ENCODE measurements around the gene CACNA2D3. TPM values are rescaled to one million over a fixed set of nuclear protein-coding genes. Genes with fewer than 3 reads are reported as not detected.

The CACNA2D3 gene
- total and polyA plus RNA-seq, 2 donors from 2014 or later, result 5.7 to 11.2 TPM

DNA sequence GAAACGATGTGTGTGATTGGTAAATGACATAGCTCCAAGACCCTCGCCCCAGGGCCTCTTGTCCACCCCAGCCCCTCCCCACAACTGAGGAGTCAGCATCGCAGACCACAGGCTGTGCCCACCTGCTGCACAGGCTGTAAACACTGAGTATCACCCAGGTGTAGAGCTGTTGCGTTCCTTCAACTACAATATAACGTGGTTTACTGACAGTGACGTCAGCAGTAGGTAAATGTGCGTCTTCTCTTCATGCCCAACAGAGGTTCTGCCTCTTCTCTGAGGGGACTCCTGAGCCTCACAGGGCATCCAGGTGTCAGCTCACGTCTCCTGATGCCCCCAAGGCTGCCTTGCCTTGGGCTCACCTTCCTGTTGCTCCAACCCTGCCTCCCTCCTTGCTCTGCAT, 395.1 kb downstream of the CACNA2D3 start:
- DNase-seq (no peak), FAIRE-seq (no peak)
- H3K9me3 ChIP-seq (ENCODE audit: control insufficient read depth in 2 of 3, insufficient read depth in 1 of 3, low read length in 3 of 3), result peaks cover 0 to 2% (median 1%) of the 10 kb centered on the region in 3 donors
- H3K27ac ChIP-seq (ENCODE audit: low read depth in 2 of 2, low read length in 2 of 2), result no peak overlapping the region
- no peak for TF ChIP-seq CTCF (IDR thresholded peaks at IDR 0.05; ENCODE audit: borderline replicate concordance, extremely low read depth, insufficient read depth)
- no peaks in the 10 kb centered on the region for H3K4me1 ChIP-seq (ENCODE audit: control insufficient read depth in 2 of 3, insufficient read depth in 2 of 3, low read depth in 1 of 3, low read length in 3 of 3)
- no peak overlapping the region for H3K9ac ChIP-seq (ENCODE audit: low read length in 3 of 3)
- no peaks in the 10 kb centered on the region for H3K36me3 ChIP-seq (ENCODE audit: control insufficient read depth in 2 of 3, insufficient read depth in 3 of 3, low read length in 3 of 3)
- intact Hi-C loops (cut with DNase I), result no loop called here
- H3K4me3 ChIP-seq (ENCODE audit: low read length in 3 of 3), result no peak overlapping the region
- no peaks in the 10 kb centered on the region for H3K27me3 ChIP-seq (ENCODE audit: control insufficient read depth, insufficient read depth, low read length)

- Histone ChIP-seq H3K4me3 (ENCODE audit: low read length in 3 of 3) (no peak overlapping the region), H3K4me1 (ENCODE audit: control insufficient read depth in 2 of 3, insufficient read depth in 2 of 3, low read depth in 1 of 3, low read length in 3 of 3) (no peaks in the 10 kb centered on the region), H3K9me3 (ENCODE audit: control insufficient read depth in 2 of 3, insufficient read depth in 1 of 3, low read length in 3 of 3) (peaks cover 0 to 4% (median 2%) of the 10 kb centered on the region in 3 donors), H3K27me3 (ENCODE audit: control insufficient read depth, insufficient read depth, low read length) (no peaks in the 10 kb centered on the region), H3K9ac (ENCODE audit: low read length in 3 of 3) (no peak overlapping the region), H3K27ac (ENCODE audit: low read depth in 2 of 2, low read length in 2 of 2) (no peak overlapping the region), H3K36me3 (ENCODE audit: control insufficient read depth in 2 of 3, insufficient read depth in 3 of 3, low read length in 3 of 3) (no peaks in the 10 kb centered on the region)
- no peak for TF ChIP-seq CTCF (IDR thresholded peaks at IDR 0.05; ENCODE audit: borderline replicate concordance, extremely low read depth, insufficient read depth)
- DNase-seq (no peak), FAIRE-seq (no peak)
- intact Hi-C loops (cut with DNase I), result no loop called here
Measured at GRCh38 chr3:54518011-54518675, 395.8 kb downstream of the CACNA2D3 start.

GRCh38 chr3:54519493-54519892, 397.1 kb downstream of the CACNA2D3 start:
- DNase-seq (no peak), FAIRE-seq (no peak)
- Histone ChIP-seq H3K9ac (ENCODE audit: low read length in 3 of 3) (no peak overlapping the region), H3K27me3 (ENCODE audit: control insufficient read depth, insufficient read depth, low read length) (no peaks in the 10 kb centered on the region), H3K9me3 (ENCODE audit: control insufficient read depth in 2 of 3, insufficient read depth in 1 of 3, low read length in 3 of 3) (peaks cover 0 to 4% (median 2%) of the 10 kb centered on the region in 3 donors), H3K36me3 (ENCODE audit: control insufficient read depth in 2 of 3, insufficient read depth in 3 of 3, low read length in 3 of 3) (no peaks in the 10 kb centered on the region), H3K27ac (ENCODE audit: low read depth in 2 of 2, low read length in 2 of 2) (no peak overlapping the region), H3K4me1 (ENCODE audit: control insufficient read depth in 2 of 3, insufficient read depth in 2 of 3, low read depth in 1 of 3, low read length in 3 of 3) (no peaks in the 10 kb centered on the region), H3K4me3 (ENCODE audit: low read length in 3 of 3) (no peak overlapping the region)
- intact Hi-C loops (cut with DNase I), result no loop called here
- no peak for TF ChIP-seq CTCF (IDR thresholded peaks at IDR 0.05; ENCODE audit: borderline replicate concordance, extremely low read depth, insufficient read depth)

GRCh38 chr3:54520060-54520459, 397.7 kb downstream of the CACNA2D3 start:
- no peak for FAIRE-seq

More at GRCh38 chr3:54520060-54520459, 397.7 kb downstream of the CACNA2D3 start:
- no peak for DNase-seq
- Histone ChIP-seq H3K36me3 (ENCODE audit: control insufficient read depth in 2 of 3, insufficient read depth in 3 of 3, low read length in 3 of 3) (no peaks in the 10 kb centered on the region), H3K4me3 (ENCODE audit: low read length in 3 of 3) (no peak overlapping the region), H3K4me1 (ENCODE audit: control insufficient read depth in 2 of 3, insufficient read depth in 2 of 3, low read depth in 1 of 3, low read length in 3 of 3) (no peaks in the 10 kb centered on the region), H3K27me3 (ENCODE audit: control insufficient read depth, insufficient read depth, low read length) (no peaks in the 10 kb centered on the region), H3K9me3 (ENCODE audit: control insufficient read depth in 2 of 3, insufficient read depth in 1 of 3, low read length in 3 of 3) (peaks cover 0 to 4% (median 2%) of the 10 kb centered on the region in 3 donors), H3K27ac (ENCODE audit: low read depth in 2 of 2, low read length in 2 of 2) (no peak overlapping the region), H3K9ac (ENCODE audit: low read length in 3 of 3) (no peak overlapping the region)
- intact Hi-C loops (cut with DNase I), result no loop called here
- no peak for TF ChIP-seq CTCF (IDR thresholded peaks at IDR 0.05; ENCODE audit: borderline replicate concordance, extremely low read depth, insufficient read depth)

All from kidney (tissue), 14 donors.